ENCODE results near the gene APBB2. TPM values are rescaled to one million over a fixed set of nuclear protein-coding genes. Genes with fewer than 3 reads are reported as not detected.

Gene APBB2
- total and polyA plus RNA-seq, 2 of the 4 experiments (the other 2 are of a cell fraction), result 47.9 to 75.5 TPM

GRCh38 chr4:40890764-40891163 lies 323.6 kb downstream of the APBB2 start:
- Histone ChIP-seq H3K36me3 (ENCODE audit: control insufficient read depth, insufficient read depth, low read length) (peaks cover 14% of the 10 kb centered on the region), H2BK15ac (ENCODE audit: low read depth, low read length) (no peak overlapping the region), H3K4me1 (ENCODE audit: control insufficient read depth, insufficient read depth, low read length) (peaks cover 5% of the 10 kb centered on the region), H3K9ac (ENCODE audit: low read depth, low read length) (no peak overlapping the region), H3K79me1 (ENCODE audit: low read depth in 1 of 2, low read length in 2 of 2) (no peaks in the 10 kb centered on the region; a peak in 1 of 4 replicates), H4K91ac (ENCODE audit: insufficient read depth, low read depth, low read length) (no peak overlapping the region), H3K18ac (ENCODE audit: low read depth, low read length) (no peak overlapping the region), H2BK5ac (ENCODE audit: low read depth, low read length, poor library complexity, severe bottlenecking) (no peak overlapping the region), H3K27me3 (ENCODE audit: control insufficient read depth, insufficient read depth, low read length) (no peaks in the 10 kb centered on the region), H3K4ac (ENCODE audit: low read depth, low read length) (no peak overlapping the region), H4K20me1 (ENCODE audit: insufficient read depth, low read length) (no peaks in the 10 kb centered on the region), H3K56ac (ENCODE audit: extremely low read depth, insufficient read depth, low read length) (no peak overlapping the region), H3K23ac (ENCODE audit: low read depth, low read length) (no peak overlapping the region), H2BK120ac (ENCODE audit: low read depth, low read length) (no peak overlapping the region), H4K5ac (ENCODE audit: low read depth, low read length) (no peak overlapping the region), H3K9me3 (ENCODE audit: control insufficient read depth, insufficient read depth, low read length) (no peaks in the 10 kb centered on the region), H4K8ac (ENCODE audit: low read depth in 2 of 2, low read length in 2 of 2) (no peak overlapping the region), H2AK5ac (ENCODE audit: low read depth, low read length) (no peak overlapping the region), H3K4me2 (ENCODE audit: low read depth, low read length) (no peak overlapping the region), H3K9me1 (ENCODE audit: insufficient read depth, low read length) (peaks cover 13% of the 10 kb centered on the region), H2AK9ac (replicated peaks; ENCODE audit: low read depth, low read length, poor library complexity) (no peak overlapping the region), H3K14ac (replicated peaks; ENCODE audit: low read depth, low read length) (no peak overlapping the region), H3K4me3 (ENCODE audit: insufficient read depth, low read depth, low read length) (no peak overlapping the region), H2AFZ (replicated peaks; ENCODE audit: low read length, poor library complexity) (no peak overlapping the region), H3K27ac (ENCODE audit: insufficient read depth, low read length) (no peak overlapping the region), H2BK20ac (ENCODE audit: low read depth, low read length) (no peak overlapping the region)
- no TSS peak for BruUV-seq (replicated peaks)
- WGBS, 2 experiments (ENCODE audit: extremely low coverage in 2 of 2, insufficient read length in 1 of 2), result 100% methylated on average over 1 of the region's 6 CpGs; no CpG with 5 or more reads in 1 of the 2 experiments
- ChIA-PET POLR2A (ENCODE audit: unreplicated experiment) (no interaction called here), CTCF (no interaction called here)
- in situ Hi-C loops (cut with MboI; ENCODE audit: low sequenced_read_pairs), result no loop called here
- ATAC-seq (ENCODE audit: low read depth) (no peak), DNase-seq (no peak)
- intact Hi-C loops (cut with micrococcal nuclease), result no loop called here
- no peak for TF ChIP-seq ELK1 (IDR thresholded peaks at IDR 0.05; ENCODE audit: borderline replicate concordance, low read depth, low read length)
- TF ChIP-seq RAD21 (IDR thresholded peaks at IDR 0.05; ENCODE audit: low read length), result no peak
- TF ChIP-seq MAZ (IDR thresholded peaks at IDR 0.05; ENCODE audit: borderline replicate concordance, low read depth, low read length), result no peak
- TF ChIP-seq CEBPB (IDR thresholded peaks at IDR 0.05; ENCODE audit: low read depth, low read length), result no peak
- no peak for TF ChIP-seq USF2 (IDR thresholded peaks at IDR 0.05; ENCODE audit: low read depth, low read length)
- TF ChIP-seq RFX5 (IDR thresholded peaks at IDR 0.05; ENCODE audit: low read depth, low read length), result no peak
- TF ChIP-seq FOS (IDR thresholded peaks at IDR 0.05; ENCODE audit: low read depth, low read length), result no peak
- dilution Hi-C loops (cut with HindIII; ENCODE audit: low sequenced_read_pairs, unreplicated experiment), result no loop called here

All from IMR-90 (cell line).